GM12878 (cell line): ENCODE measurements around the gene BSN. TPM values are rescaled to one million over a fixed set of nuclear protein-coding genes. Genes with fewer than 3 reads are reported as not detected.

Source experiments
- ATAC-seq: fragments of 200-7000 bp; cut with Tn5 transposase; 3 replicates; pipeline ENCODE4 v1.9.1; 2020; ENCODE audit warnings: mild to moderate bottlenecking, moderate library complexity
- BruUV-seq: library from RNA; stranded (reverse); fragments of 400-500 nt; replicated peaks from 2 replicates; lab custom pipeline; 2021; lab: Mats Ljungman, UMichigan
- CTCF ChIA-PET: fragments of 300-600 bp; sonication (Branson Sonifier 250); formaldehyde crosslinking; extraction: SDS; loops from one replicate; lab custom pipeline; 2021; ENCODE audit warnings: inconsistent platforms; lab: Yijun Ruan, JAX
- POLR2A ChIA-PET: fragments of 350-600 bp; formaldehyde crosslinking; extraction: SDS; loops from one replicate; lab custom pipeline; 2021; ENCODE audit warnings: inconsistent platforms; lab: Charles Lee
- RAD21 ChIA-PET: fragments of 300-600 bp; sonication (Branson Sonifier 250); formaldehyde crosslinking; loops from one replicate; lab custom pipeline; 2023; ENCODE audit warnings: antibody characterized with exemption; ENCODE audit not compliant: unreplicated experiment; lab: Charles Lee
- SMC1A ChIA-PET: fragments of 300-600 bp; sonication (Branson Sonifier 250); formaldehyde crosslinking; loops from one replicate; lab custom pipeline; 2023; ENCODE audit not compliant: unreplicated experiment, uncharacterized antibody; lab: Charles Lee
- DNase-seq: peaks from one replicate; pipeline ENCODE4 v3.0.0-alpha.2; 2011; ENCODE audit warnings: low read depth, low spot score
- FAIRE-seq: peaks from 3 replicates; lab custom pipeline; 2011; peaks lifted over from hg19 to GRCh38; lab: Jason Lieb, UNC
- H2AFZ ChIP-seq: 2 replicates; pipeline ENCODE4 v1.6.0; 2011; ENCODE audit warnings: low read depth, low read length, control low read depth; ENCODE audit not compliant: control insufficient read depth
- H3K27ac ChIP-seq: 2 replicates; pipeline ENCODE4 v1.5.1; 2011; ENCODE audit warnings: control low read depth; ENCODE audit not compliant: control insufficient read depth, insufficient read depth
- H3K27me3 ChIP-seq, 2 experiments: replicated peaks in 1 of 2; 2 replicates each; pipeline versions ENCODE4 v1.6.0 to v1.6.1; 2011; ENCODE audit warnings: low read length in 1 of 2; ENCODE audit not compliant: control insufficient read depth in 2 of 2, insufficient read depth in 2 of 2
- H3K36me3 ChIP-seq, 2 experiments: 2 replicates each; pipeline ENCODE4 v1.5.1; 2011; ENCODE audit warnings: low read length in 1 of 2; ENCODE audit not compliant: control insufficient read depth in 2 of 2, insufficient read depth in 2 of 2
- H3K4me1 ChIP-seq: 2 replicates; pipeline ENCODE4 v1.6.1; 2011; ENCODE audit warnings: mild to moderate bottlenecking, low read length, moderate library complexity, mixed read lengths; ENCODE audit not compliant: control insufficient read depth, insufficient read depth
- H3K4me2 ChIP-seq: 2 replicates; pipeline ENCODE4 v1.6.0; 2011; ENCODE audit warnings: control low read depth; ENCODE audit not compliant: control insufficient read depth, insufficient read depth
- H3K4me3 ChIP-seq: fragments of 200-600 bp; sonication (generic); 2 replicates; pipeline ENCODE4 v1.5.1; 2016
- H3K79me2 ChIP-seq: 2 replicates; pipeline ENCODE4 v1.6.0; 2011; ENCODE audit warnings: low read length; ENCODE audit not compliant: control insufficient read depth, insufficient read depth
- H3K9ac ChIP-seq: 2 replicates; pipeline ENCODE4 v1.8.0; 2011; ENCODE audit warnings: low read length, control low read depth, mixed read lengths; ENCODE audit not compliant: control insufficient read depth, insufficient read depth
- H3K9me3 ChIP-seq: replicated peaks from 3 replicates; pipeline ENCODE4 v1.5.1; 2011; ENCODE audit warnings: mild to moderate bottlenecking, low read length; ENCODE audit not compliant: control insufficient read depth, insufficient read depth
- H4K20me1 ChIP-seq: 2 replicates; pipeline ENCODE4 v1.6.0; 2011; ENCODE audit not compliant: control insufficient read depth, insufficient read depth
- E2F4 ChIP-seq: IDR thresholded peaks from 2 replicates; pipeline ENCODE4 v1.6.1; 2012; ENCODE audit warnings: low read depth, low read length, improper control_type of control experiment
- EP300 ChIP-seq, 2 experiments: fragments of 150-350 bp in 1 of 2; IDR thresholded peaks; 2 replicates each; pipeline ENCODE4 v1.6.1; 2011 to 2012; ENCODE audit warnings: low read depth in 2 of 2, low read length in 2 of 2, borderline replicate concordance in 1 of 2, improper control_type of control experiment in 1 of 2, inconsistent platforms in 1 of 2; ENCODE audit not compliant: control insufficient read depth in 1 of 2
- ETV6 ChIP-seq, 2 experiments: fragments of 450-650 bp in 1 of 2; IDR thresholded peaks in 1 of 2; conservative IDR thresholded peaks in 1 of 2; 2 replicates each; pipeline ENCODE4 v1.6.1; 2014; ENCODE audit warnings: antibody characterized with exemption in 1 of 2, borderline replicate concordance in 1 of 2, low read depth in 1 of 2, mild to moderate bottlenecking in 1 of 2, moderate library complexity in 1 of 2
- HDAC2 ChIP-seq: fragments of 200-600 bp; sonication (generic); IDR thresholded peaks from 2 replicates; pipeline ENCODE4 v1.6.1; 2017
- HDGF ChIP-seq: fragments of 450-650 bp; IDR thresholded peaks from 2 replicates; pipeline ENCODE4 v1.6.1; 2016; ENCODE audit warnings: antibody characterized with exemption
- JUNB ChIP-seq: IDR thresholded peaks from 2 replicates; pipeline ENCODE4 v1.6.1; 2016; ENCODE audit warnings: antibody characterized with exemption, mild to moderate bottlenecking
- NR2C1 ChIP-seq: fragments of 450-650 bp; IDR thresholded peaks from 2 replicates; pipeline ENCODE4 v1.6.1; 2017; ENCODE audit warnings: antibody characterized with exemption, mild to moderate bottlenecking, moderate library complexity
- POLR2A ChIP-seq: IDR thresholded peaks from 2 replicates; pipeline ENCODE4 v1.6.1; 2011; ENCODE audit warnings: low read depth, mild to moderate bottlenecking, low read length
- RAD51 ChIP-seq: fragments of 450-650 bp; IDR thresholded peaks from 2 replicates; pipeline ENCODE4 v1.6.1; 2016; ENCODE audit warnings: moderate library complexity, mild to moderate bottlenecking, inconsistent platforms
- SIN3A ChIP-seq: IDR thresholded peaks from 2 replicates; pipeline ENCODE4 v1.6.1; 2012; ENCODE audit warnings: low read depth, low read length, improper control_type of control experiment
- ZNF592 ChIP-seq: fragments of 450-650 bp; IDR thresholded peaks from 2 replicates; pipeline ENCODE4 v1.6.1; 2017; ENCODE audit warnings: mild to moderate bottlenecking, moderate library complexity
- WGBS: methylation state at CpG from one replicate; pipeline ENCODE4 v1.1.6; 2016; ENCODE audit warnings: low lambda C conversion rate; ENCODE audit not compliant: insufficient replicate concordance, insufficient coverage; ENCODE audit errors: missing lambda C conversion rate; 5-methylcytosine and 5-hydroxymethylcytosine counted together
- in situ Hi-C: fragments of 300-500 bp; cut with MboI; formaldehyde crosslinking; loops from 9 replicates; pipeline ENCODE4 v1.14.3; 2018; ENCODE audit warnings: mixed read lengths
- intact Hi-C: fragments of 100-400 bp; cut with micrococcal nuclease; formaldehyde crosslinking; loops from one replicate; pipeline ENCODE4 v1.14.2; 2022; ENCODE audit not compliant: unreplicated experiment
- polyA plus RNA-seq, 11 experiments: library from polyadenylated mRNA; depleted of rRNA in 4 of 11; unstranded in 6 of 11; stranded (reverse) in 5 of 11; fragments of >200 nt; fragmentation: Nextera tagmentation in 4 of 11; fragmentation: Illumina TruSeq in 1 of 11; extraction: Ambion mirVana in 4 of 11; extraction: Trizol in 1 of 11; gene quantifications; 1 replicate in 1 of 11; 2 replicates in 10 of 11; pipeline versions ENCODE4 v1.2.1 to v1.2.3, GENCODE V29; 2011 to 2016; ENCODE audit warnings: inconsistent platforms in 2 of 11, missing spikeins in 2 of 11, low read depth in 1 of 11
- total RNA-seq, 4 experiments: library from RNA; depleted of rRNA in 3 of 4; stranded (reverse); fragments of >200 nt in 3 of 4; fragmentation: Illumina TruSeq in 1 of 4; extraction: Trizol in 1 of 4; gene quantifications; 2 replicates each; pipeline versions ENCODE4 v1.2.1 to v1.2.3, GENCODE V29; 2013 to 2021
- TF ChIP-seq, protein P1 (sequence below): IDR thresholded peaks from 2 replicates; pipeline ENCODE4 v1.6.1; 2012; ENCODE audit warnings: low read length, inconsistent platforms
- TF ChIP-seq, protein P2 (sequence below): IDR thresholded peaks from 2 replicates; pipeline ENCODE4 v1.6.1; 2012; ENCODE audit warnings: low read depth, low read length, improper control_type of control experiment

BSN gene
- total and polyA plus RNA-seq, 10 of the 15 experiments (the other 5 are each of a cell fraction or from before 2014, with no cell fraction given): under 0.01 to 0.19 (median 0.05) TPM; not detected in 1

DNA sequence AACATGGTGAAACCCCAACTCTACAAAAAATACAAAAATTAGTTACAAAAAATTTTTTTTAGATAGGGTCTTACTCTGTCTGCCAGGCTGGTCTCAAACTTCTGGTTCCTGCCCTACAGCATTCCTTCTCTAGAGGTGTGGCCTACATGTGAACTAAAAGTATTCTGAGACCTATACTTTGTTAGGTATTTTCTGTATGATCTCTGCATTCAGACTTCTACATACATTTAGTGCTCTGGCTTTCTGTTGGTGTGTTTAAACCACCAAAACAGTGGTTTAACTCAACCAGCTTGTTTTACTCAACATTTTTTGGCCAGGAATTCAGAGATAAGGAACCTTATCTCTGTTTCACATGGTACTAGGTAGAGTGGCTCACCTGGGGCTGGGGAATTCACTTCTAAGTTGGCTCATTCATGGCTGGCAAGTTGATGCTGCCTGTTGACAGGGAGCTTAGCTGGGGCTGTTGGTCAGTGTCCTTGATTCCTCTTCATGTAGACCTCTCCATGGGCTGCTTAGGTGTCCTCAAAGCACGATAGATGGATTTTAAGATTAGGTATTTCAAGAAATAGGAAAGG is 41.4 kb upstream of the BSN start (continued):
- TF ChIP-seq ETV6 (conservative IDR thresholded peaks at IDR 0.05 in 1 of 2, IDR thresholded peaks at IDR 0.05 in 1 of 2; ENCODE audit: borderline replicate concordance in 1 of 2, low read depth in 1 of 2) (no peak), EP300 (IDR thresholded peaks at IDR 0.05; ENCODE audit: borderline replicate concordance in 1 of 2, control insufficient read depth in 1 of 2, low read depth in 2 of 2, low read length in 2 of 2) (no peak), HDGF (no peak)
- TF ChIP-seq, all 136 proteins: peak for 0

DNA sequence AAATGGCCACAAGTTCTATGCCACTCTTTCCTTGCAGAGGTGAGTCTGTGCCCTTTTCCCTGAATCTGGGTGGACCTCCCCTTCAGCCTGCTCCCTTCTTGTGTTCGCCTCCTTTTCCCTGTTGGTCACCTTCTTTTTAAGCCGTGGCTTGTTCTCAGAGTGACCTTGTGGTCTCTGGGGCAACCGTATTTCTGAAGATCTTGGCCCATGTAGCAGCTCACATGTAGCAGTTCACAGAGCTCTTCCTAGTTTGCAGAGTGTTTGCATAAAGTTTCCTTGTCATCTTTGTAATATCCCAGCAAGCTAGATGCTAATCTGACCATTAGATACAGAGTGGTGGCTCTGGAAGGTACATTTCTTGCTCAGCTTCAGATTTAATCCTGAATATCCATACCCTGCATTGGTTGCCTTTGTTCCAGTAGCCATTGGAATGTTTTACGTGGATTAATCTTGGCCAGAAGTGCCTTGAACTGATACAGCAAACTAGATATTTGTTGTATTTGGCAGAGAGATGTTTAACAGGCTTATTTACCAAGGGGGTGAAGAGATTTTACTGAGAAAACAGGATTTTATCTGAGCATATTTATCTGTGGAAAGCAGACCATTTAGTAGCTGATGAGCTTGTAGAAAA is 40.7 kb upstream of the BSN start:
- H4K20me1 ChIP-seq: no peaks in the 10 kb centered on the region
- ChIA-PET CTCF (interaction anchor here (0.5 to 0.6 kb wide), 2 partner anchors 23 to 158 kb away, joined by 3 read pairs; no protein-coding TSS in a partner anchor), POLR2A (interaction anchor here (0.6 kb wide), 1 partner anchor 42 kb away, joined by 3 read pairs; no protein-coding TSS in a partner anchor), RAD21 (no interaction called here), SMC1A (no interaction called here)
- no peak overlapping the region for H3K27ac ChIP-seq
- intact Hi-C loops: no loop called here
- in situ Hi-C loops: no loop called here
- H3K4me3 ChIP-seq: no peak overlapping the region
- no peaks in the 10 kb centered on the region for H3K27me3 ChIP-seq
- H3K36me3 ChIP-seq: peaks cover 5 to 28% of the 10 kb centered on the region in 2 experiments
- no peaks in the 10 kb centered on the region for H3K9me3 ChIP-seq
- no peak for DNase-seq
- no TSS peak for BruUV-seq
- no peak for ATAC-seq
- no peaks in the 10 kb centered on the region for H3K79me2 ChIP-seq
- FAIRE-seq: no peak
- WGBS: 78% methylated on average over 4 of the region's 4 CpGs
- H2AFZ ChIP-seq: no peak overlapping the region
- H3K4me2 ChIP-seq: no peak overlapping the region
- H3K4me1 ChIP-seq: no peaks in the 10 kb centered on the region
- TF ChIP-seq ZNF592 (no peak), SIN3A (no peak), HDAC2 (no peak), E2F4 (no peak), POLR2A (no peak), NR2C1 (no peak), RAD51 (no peak), JUNB (no peak)
- TF ChIP-seq, protein P1, sequence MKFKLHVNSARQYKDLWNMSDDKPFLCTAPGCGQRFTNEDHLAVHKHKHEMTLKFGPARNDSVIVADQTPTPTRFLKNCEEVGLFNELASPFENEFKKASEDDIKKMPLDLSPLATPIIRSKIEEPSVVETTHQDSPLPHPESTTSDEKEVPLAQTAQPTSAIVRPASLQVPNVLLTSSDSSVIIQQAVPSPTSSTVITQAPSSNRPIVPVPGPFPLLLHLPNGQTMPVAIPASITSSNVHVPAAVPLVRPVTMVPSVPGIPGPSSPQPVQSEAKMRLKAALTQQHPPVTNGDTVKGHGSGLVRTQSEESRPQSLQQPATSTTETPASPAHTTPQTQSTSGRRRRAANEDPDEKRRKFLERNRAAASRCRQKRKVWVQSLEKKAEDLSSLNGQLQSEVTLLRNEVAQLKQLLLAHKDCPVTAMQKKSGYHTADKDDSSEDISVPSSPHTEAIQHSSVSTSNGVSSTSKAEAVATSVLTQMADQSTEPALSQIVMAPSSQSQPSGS: no peak
- TF ChIP-seq, protein P2, sequence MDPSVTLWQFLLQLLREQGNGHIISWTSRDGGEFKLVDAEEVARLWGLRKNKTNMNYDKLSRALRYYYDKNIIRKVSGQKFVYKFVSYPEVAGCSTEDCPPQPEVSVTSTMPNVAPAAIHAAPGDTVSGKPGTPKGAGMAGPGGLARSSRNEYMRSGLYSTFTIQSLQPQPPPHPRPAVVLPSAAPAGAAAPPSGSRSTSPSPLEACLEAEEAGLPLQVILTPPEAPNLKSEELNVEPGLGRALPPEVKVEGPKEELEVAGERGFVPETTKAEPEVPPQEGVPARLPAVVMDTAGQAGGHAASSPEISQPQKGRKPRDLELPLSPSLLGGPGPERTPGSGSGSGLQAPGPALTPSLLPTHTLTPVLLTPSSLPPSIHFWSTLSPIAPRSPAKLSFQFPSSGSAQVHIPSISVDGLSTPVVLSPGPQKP: no peak
- H3K9ac ChIP-seq: no peak overlapping the region
